ENCODE data around the gene MCRIP1.

The MCRIP1 gene

GRCh38 chr17:81863123-81863675, 30.1 kb upstream of the MCRIP1 start:
- no peak overlapping the region for H3K4ac ChIP-seq (ENCODE audit: low read depth, low read length)
- no peak overlapping the region for H3K9ac ChIP-seq (ENCODE audit: low read length)
- H2BK5ac ChIP-seq (ENCODE audit: low read length): no peak overlapping the region
- H3K27ac ChIP-seq (ENCODE audit: low read depth, low read length): no peak overlapping the region
- no peak overlapping the region for H3K4me3 ChIP-seq (ENCODE audit: low read length)
- no peak overlapping the region for H4K5ac ChIP-seq (ENCODE audit: low read length)
- DNase-seq: no peak
- H3K23ac ChIP-seq (ENCODE audit: low read length): no peak overlapping the region
- no CpG with 5 or more reads among the region's 6 CpGs for WGBS (ENCODE audit: extremely low coverage, insufficient coverage, low lambda C conversion rate)
- H3K4me2 ChIP-seq (ENCODE audit: low read length): no peak overlapping the region
- no peak overlapping the region for H2BK15ac ChIP-seq (replicated peaks; ENCODE audit: low read depth)
- H4K8ac ChIP-seq (ENCODE audit: low read depth, low read length): no peak overlapping the region
- H2BK120ac ChIP-seq (ENCODE audit: low read depth, low read length): no peak overlapping the region
- peaks cover 2% of the 10 kb centered on the region for H3K36me3 ChIP-seq (ENCODE audit: control insufficient read depth, insufficient read depth, low read length)
- H3K18ac ChIP-seq (ENCODE audit: low read length): no peak overlapping the region
- no peaks in the 10 kb centered on the region for H3K27me3 ChIP-seq (ENCODE audit: insufficient read depth, low read length, poor library complexity)
- H3K4me1 ChIP-seq (ENCODE audit: control insufficient read depth, low read depth, low read length): peaks cover 2% of the 10 kb centered on the region
- H3K56ac ChIP-seq (ENCODE audit: low read length): no peak overlapping the region
- H3K79me2 ChIP-seq (ENCODE audit: control insufficient read depth, insufficient read depth, low read length): peaks cover 27% of the 10 kb centered on the region
- no peak overlapping the region for H2AK5ac ChIP-seq (ENCODE audit: low read length)
- peaks cover 20% of the 10 kb centered on the region for H3K79me1 ChIP-seq (ENCODE audit: low read length)

- peak overlapping the region; percentile 55 for H3K27ac ChIP-seq (ENCODE audit: low read depth, low read length)
- H4K8ac ChIP-seq (ENCODE audit: low read depth, low read length): no peak overlapping the region
- no peak overlapping the region for H2BK15ac ChIP-seq (replicated peaks; ENCODE audit: low read depth)
- H2BK120ac ChIP-seq (ENCODE audit: low read depth, low read length): no peak overlapping the region
- no peak overlapping the region for H3K23ac ChIP-seq (ENCODE audit: low read length)
- peak overlapping the region; percentile 100 for H3K56ac ChIP-seq (ENCODE audit: low read length)
- H3K79me2 ChIP-seq (ENCODE audit: control insufficient read depth, insufficient read depth, low read length): peaks cover 35% of the 10 kb centered on the region
- peak overlapping the region; percentile 71 for H4K5ac ChIP-seq (ENCODE audit: low read length)
- H3K4me1 ChIP-seq (ENCODE audit: control insufficient read depth, low read depth, low read length): peaks cover 2% of the 10 kb centered on the region
- WGBS (ENCODE audit: extremely low coverage, insufficient coverage, low lambda C conversion rate): no CpG with 5 or more reads among the region's 74 CpGs
- H3K79me1 ChIP-seq (ENCODE audit: low read length): peaks cover 26% of the 10 kb centered on the region
- peak overlapping the region; percentile 39 for H3K4me2 ChIP-seq (ENCODE audit: low read length)
- H3K4ac ChIP-seq (ENCODE audit: low read depth, low read length): peak overlapping the region; percentile 90
- peak overlapping the region; percentile 81 for H2BK5ac ChIP-seq (ENCODE audit: low read length)
- peak overlapping the region; percentile 94 for H3K4me3 ChIP-seq (ENCODE audit: low read length)
- H2AK5ac ChIP-seq (ENCODE audit: low read length): peak overlapping the region; percentile 72
- H3K9ac ChIP-seq (ENCODE audit: low read length): peak overlapping the region; percentile 97
- H3K36me3 ChIP-seq (ENCODE audit: control insufficient read depth, insufficient read depth, low read length): peaks cover 6% of the 10 kb centered on the region
- peak overlapping the region; percentile 34 for H3K18ac ChIP-seq (ENCODE audit: low read length)
- H3K27me3 ChIP-seq (ENCODE audit: insufficient read depth, low read length, poor library complexity): no peaks in the 10 kb centered on the region
- peak; percentile 100 for DNase-seq
Observed at GRCh38 chr17:81860756-81861568, 27.9 kb upstream of the MCRIP1 start.

- peak within 1 kb of the TSS; percentile 49 for H3K4me2 ChIP-seq (ENCODE audit: low read length)
- peak within 1 kb of the TSS; percentile 90 for H3K4ac ChIP-seq (ENCODE audit: low read depth, low read length)
- H3K23ac ChIP-seq (ENCODE audit: low read length): peak within 1 kb of the TSS; percentile 95
- peak within 1 kb of the TSS; percentile 71 for H4K5ac ChIP-seq (ENCODE audit: low read length)
- peak within 1 kb of the TSS; percentile 62 for H2BK120ac ChIP-seq (ENCODE audit: low read depth, low read length)
- peak within 1 kb of the TSS; percentile 81 for H2BK5ac ChIP-seq (ENCODE audit: low read length)
- peaks cover 25% of the 10 kb centered on the region for H3K79me1 ChIP-seq (ENCODE audit: low read length)
- H3K27me3 ChIP-seq (ENCODE audit: insufficient read depth, low read length, poor library complexity): no peaks in the 10 kb centered on the region
- H4K8ac ChIP-seq (ENCODE audit: low read depth, low read length): no peak within 1 kb of the TSS
- peak within 1 kb of the TSS; percentile 55 for H3K27ac ChIP-seq (ENCODE audit: low read depth, low read length)
- no peak for DNase-seq
- peak within 1 kb of the TSS; percentile 97 for H3K9ac ChIP-seq (ENCODE audit: low read length)
- H3K56ac ChIP-seq (ENCODE audit: low read length): peak within 1 kb of the TSS; percentile 100
- H3K79me2 ChIP-seq (ENCODE audit: control insufficient read depth, insufficient read depth, low read length): peaks cover 36% of the 10 kb centered on the region
- H3K4me1 ChIP-seq (ENCODE audit: control insufficient read depth, low read depth, low read length): peaks cover 2% of the 10 kb centered on the region
- WGBS (ENCODE audit: extremely low coverage, insufficient coverage, low lambda C conversion rate): no CpG with 5 or more reads among the region's 95 CpGs
- H3K36me3 ChIP-seq (ENCODE audit: control insufficient read depth, insufficient read depth, low read length): peaks cover 6% of the 10 kb centered on the region
- peak within 1 kb of the TSS; percentile 92 for H3K18ac ChIP-seq (ENCODE audit: low read length)
- H2AK5ac ChIP-seq (ENCODE audit: low read length): peak within 1 kb of the TSS; percentile 72
- H3K4me3 ChIP-seq (ENCODE audit: low read length): peak within 1 kb of the TSS; percentile 94
- H2BK15ac ChIP-seq (replicated peaks; ENCODE audit: low read depth): no peak within 1 kb of the TSS
Observed at GRCh38 chr17:81859906-81860755, 27.0 kb upstream of the MCRIP1 start, which contains the start of gene P4HB. TSS of gene P4HB (minus strand) at chr17:81860535. CDS start at chr17:81860471, 64 bp downstream.

- Histone ChIP-seq H3K27ac (ENCODE audit: low read depth, low read length) (peak overlapping the region; percentile 14), H3K36me3 (ENCODE audit: control insufficient read depth, insufficient read depth, low read length) (peaks cover 10% of the 10 kb centered on the region)
- WGBS (ENCODE audit: extremely low coverage, insufficient coverage, low lambda C conversion rate): no CpG with 5 or more reads among the region's 23 CpGs
Observed at GRCh38 chr17:81858967-81859905, 26.1 kb upstream of the MCRIP1 start.

More at GRCh38 chr17:81858967-81859905, 26.1 kb upstream of the MCRIP1 start:
- peak overlapping the region; percentile 92 for H3K18ac ChIP-seq (ENCODE audit: low read length)
- peak overlapping the region; percentile 49 for H3K4me2 ChIP-seq (ENCODE audit: low read length)
- peak overlapping the region; percentile 93 for H3K56ac ChIP-seq (ENCODE audit: low read length)
- peaks cover 2% of the 10 kb centered on the region for H3K4me1 ChIP-seq (ENCODE audit: control insufficient read depth, low read depth, low read length)
- H2BK120ac ChIP-seq (ENCODE audit: low read depth, low read length): no peak overlapping the region
- H3K79me2 ChIP-seq (ENCODE audit: control insufficient read depth, insufficient read depth, low read length): peaks cover 35% of the 10 kb centered on the region
- no peak for DNase-seq
- H2AK5ac ChIP-seq (ENCODE audit: low read length): peak overlapping the region; percentile 3
- H4K5ac ChIP-seq (ENCODE audit: low read length): no peak overlapping the region
- no peak overlapping the region for H2BK5ac ChIP-seq (ENCODE audit: low read length)
- H3K4me3 ChIP-seq (ENCODE audit: low read length): peak overlapping the region; percentile 89
- no peak overlapping the region for H4K8ac ChIP-seq (ENCODE audit: low read depth, low read length)
- no peak overlapping the region for H2BK15ac ChIP-seq (replicated peaks; ENCODE audit: low read depth)
- peaks cover 26% of the 10 kb centered on the region for H3K79me1 ChIP-seq (ENCODE audit: low read length)
- H3K4ac ChIP-seq (ENCODE audit: low read depth, low read length): peak overlapping the region; percentile 1
- H3K27me3 ChIP-seq (ENCODE audit: insufficient read depth, low read length, poor library complexity): no peaks in the 10 kb centered on the region
- H3K23ac ChIP-seq (ENCODE audit: low read length): no peak overlapping the region
- H3K9ac ChIP-seq (ENCODE audit: low read length): peak overlapping the region; percentile 90

Measured in mesendoderm (in vitro differentiated cells).